Measurements from ENCODE around the gene C6orf47. TPM values are rescaled to one million over a fixed set of nuclear protein-coding genes. Genes with fewer than 3 reads are reported as not detected.
A peak's percentile ranks its signal among the peaks of the same experiment; 100 is the strongest.

C6orf47 gene
- total and polyA plus RNA-seq, 2 of the 13 experiments (the other 11 are each of a cell fraction or from before 2014, with no cell fraction given), result 1.7 to 18.1 TPM

DNA sequence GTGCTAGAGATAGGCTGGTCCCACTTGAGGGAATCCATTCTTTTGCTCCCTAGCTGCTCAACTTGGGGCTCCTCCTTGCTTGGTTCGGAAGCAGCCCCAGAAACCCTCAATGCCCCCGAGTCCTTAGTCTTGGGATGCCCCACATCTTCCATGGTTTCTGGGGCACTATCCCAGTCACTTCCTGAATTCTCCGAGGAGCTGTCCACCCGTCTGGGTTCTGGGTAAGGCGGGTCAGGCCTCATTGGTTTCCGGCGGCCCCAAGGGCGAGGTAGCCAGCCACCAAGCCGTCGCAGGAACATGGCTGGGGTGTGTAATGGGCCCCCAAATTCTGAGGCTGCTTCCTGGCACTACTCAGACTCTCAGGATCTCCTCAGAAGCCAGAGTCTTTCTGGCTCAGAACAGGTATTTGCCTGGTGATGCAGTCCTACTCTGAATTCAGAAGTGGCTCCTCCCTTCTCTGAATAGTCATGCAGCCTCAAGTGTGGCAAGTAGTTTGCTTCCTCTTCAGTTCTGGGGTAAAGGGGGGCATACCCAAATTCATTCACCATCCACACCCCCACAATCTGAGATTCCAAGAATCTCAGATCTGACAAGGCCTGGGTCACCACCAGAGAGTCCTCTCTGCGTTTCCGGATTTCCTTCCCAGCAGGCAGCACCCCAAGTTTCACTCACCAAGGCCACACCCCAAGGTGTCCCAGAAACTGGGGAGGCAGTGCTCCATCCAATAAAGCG lies 763 bp downstream of the C6orf47 start:
- POLR2A ChIA-PET, result interaction anchor here (0.6 to 7.4 kb wide), 23 partner anchors 6 to 286 kb away, joined by 3 to 438 read pairs (median 5); partner anchors contain the start of genes AIF1, APOM, BAG6 and CFB
- in situ Hi-C loops (cut with HindIII; ENCODE audit: extremely low pct_ligation_motif_present, low pct_unique_long_range_greater_than_20kb) (no loop called here), intact Hi-C loops (cut with micrococcal nuclease; ENCODE audit: unreplicated experiment) (loop anchor here (1.0 to 10.0 kb wide), 2 partner anchors 8 to 115 kb away; partner anchors contain the start of genes ATP6V1G2, BAG6, DDX39B and NFKBIL1)
- WGBS (ENCODE audit: low lambda C conversion rate), result 15% methylated on average over 7 of the region's 13 CpGs
- peak; percentile 23 for FAIRE-seq
- Histone ChIP-seq H3K27me3 (ENCODE audit: control insufficient read depth in 1 of 2, insufficient read depth in 2 of 2, low read length in 2 of 2) (no peaks in the 10 kb centered on the region; a peak in 2 of 5 replicates), H3K79me2 (ENCODE audit: insufficient read depth, low read length) (peaks cover 70% of the 10 kb centered on the region), H3K4me1 (ENCODE audit: insufficient read depth, low read length) (peaks cover 94% of the 10 kb centered on the region), H3K36me3 (replicated peaks in 1 of 2; ENCODE audit: control insufficient read depth in 1 of 2, insufficient read depth in 2 of 2, low read length in 2 of 2) (peaks cover 10 to 20% of the 10 kb centered on the region in 2 experiments), H3K9ac (ENCODE audit: insufficient read depth, low read depth, low read length) (peak overlapping the region; percentile 72), H3K27ac (ENCODE audit: extremely low read length, insufficient read depth, low read length) (peak overlapping the region; percentile 73), H3K4me2 (ENCODE audit: low read depth, low read length) (peak overlapping the region; percentile 100), H2AFZ (ENCODE audit: low read length) (no peak overlapping the region), H3K9me3 (ENCODE audit: low read length) (no peaks in the 10 kb centered on the region), H3K4me3 (replicated peaks in 1 of 3; ENCODE audit: insufficient read depth in 1 of 3, low read depth in 2 of 3, low read length in 3 of 3) (peak overlapping the region; percentile 56 to 78 (median 68)), H4K20me1 (ENCODE audit: insufficient read depth, low read length) (peaks cover 19% of the 10 kb centered on the region; the same call in 1 of the 2 replicates)
- peak; percentile 1; the same call in 1 of the 3 replicates for ATAC-seq
- DNase-seq (ENCODE audit: low spot score), result no peak
- CTCF ChIA-PET (ENCODE audit: low intra/inter-chr PET ratio, low total read pairs), result no interaction called here
- BruUV-seq (replicated peaks), result no TSS peak
- TF ChIP-seq SMARCE1 (IDR thresholded peaks at IDR 0.05; ENCODE audit: borderline replicate concordance) (no peak), ZNF34 (CRISPR knock-in tag; IDR thresholded peaks at IDR 0.05; ENCODE audit: borderline replicate concordance) (peak; percentile 57; the same call in 1 of the 2 replicates), ELF4 (CRISPR knock-in tag; IDR thresholded peaks at IDR 0.05; ENCODE audit: borderline replicate concordance) (0 out of 2 replicates have a peak, but pooled peaks have one; percentile 51), ZNF780A (CRISPR knock-in tag; IDR thresholded peaks at IDR 0.05) (0 out of 2 replicates have a peak, but pooled peaks have one; percentile 13), MEIS2 (CRISPR knock-in tag; IDR thresholded peaks at IDR 0.05) (peak; percentile 15; the same call in 1 of the 2 replicates)
- TF ChIP-seq, protein P1, sequence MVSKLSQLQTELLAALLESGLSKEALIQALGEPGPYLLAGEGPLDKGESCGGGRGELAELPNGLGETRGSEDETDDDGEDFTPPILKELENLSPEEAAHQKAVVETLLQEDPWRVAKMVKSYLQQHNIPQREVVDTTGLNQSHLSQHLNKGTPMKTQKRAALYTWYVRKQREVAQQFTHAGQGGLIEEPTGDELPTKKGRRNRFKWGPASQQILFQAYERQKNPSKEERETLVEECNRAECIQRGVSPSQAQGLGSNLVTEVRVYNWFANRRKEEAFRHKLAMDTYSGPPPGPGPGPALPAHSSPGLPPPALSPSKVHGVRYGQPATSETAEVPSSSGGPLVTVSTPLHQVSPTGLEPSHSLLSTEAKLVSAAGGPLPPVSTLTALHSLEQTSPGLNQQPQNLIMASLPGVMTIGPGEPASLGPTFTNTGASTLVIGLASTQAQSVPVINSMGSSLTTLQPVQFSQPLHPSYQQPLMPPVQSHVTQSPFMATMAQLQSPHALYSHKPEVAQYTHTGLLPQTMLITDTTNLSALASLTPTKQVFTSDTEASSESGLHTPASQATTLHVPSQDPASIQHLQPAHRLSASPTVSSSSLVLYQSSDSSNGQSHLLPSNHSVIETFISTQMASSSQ (IDR thresholded peaks at IDR 0.05; ENCODE audit: low read depth), result no peak
- TF ChIP-seq, protein P1 (CRISPR knock-in tag; IDR thresholded peaks at IDR 0.05; ENCODE audit: borderline replicate concordance), result 0 out of 2 replicates have a peak, but pooled peaks have one; percentile 32
- TF ChIP-seq, protein P2, sequence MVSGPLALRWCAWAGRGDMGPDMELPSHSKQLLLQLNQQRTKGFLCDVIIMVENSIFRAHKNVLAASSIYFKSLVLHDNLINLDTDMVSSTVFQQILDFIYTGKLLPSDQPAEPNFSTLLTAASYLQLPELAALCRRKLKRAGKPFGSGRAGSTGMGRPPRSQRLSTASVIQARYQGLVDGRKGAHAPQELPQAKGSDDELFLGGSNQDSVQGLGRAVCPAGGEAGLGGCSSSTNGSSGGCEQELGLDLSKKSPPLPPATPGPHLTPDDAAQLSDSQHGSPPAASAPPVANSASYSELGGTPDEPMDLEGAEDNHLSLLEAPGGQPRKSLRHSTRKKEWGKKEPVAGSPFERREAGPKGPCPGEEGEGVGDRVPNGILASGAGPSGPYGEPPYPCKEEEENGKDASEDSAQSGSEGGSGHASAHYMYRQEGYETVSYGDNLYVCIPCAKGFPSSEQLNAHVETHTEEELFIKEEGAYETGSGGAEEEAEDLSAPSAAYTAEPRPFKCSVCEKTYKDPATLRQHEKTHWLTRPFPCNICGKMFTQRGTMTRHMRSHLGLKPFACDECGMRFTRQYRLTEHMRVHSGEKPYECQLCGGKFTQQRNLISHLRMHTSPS (CRISPR knock-in tag; IDR thresholded peaks at IDR 0.05; ENCODE audit: low read depth), result no peak
- TF ChIP-seq, protein P3, sequence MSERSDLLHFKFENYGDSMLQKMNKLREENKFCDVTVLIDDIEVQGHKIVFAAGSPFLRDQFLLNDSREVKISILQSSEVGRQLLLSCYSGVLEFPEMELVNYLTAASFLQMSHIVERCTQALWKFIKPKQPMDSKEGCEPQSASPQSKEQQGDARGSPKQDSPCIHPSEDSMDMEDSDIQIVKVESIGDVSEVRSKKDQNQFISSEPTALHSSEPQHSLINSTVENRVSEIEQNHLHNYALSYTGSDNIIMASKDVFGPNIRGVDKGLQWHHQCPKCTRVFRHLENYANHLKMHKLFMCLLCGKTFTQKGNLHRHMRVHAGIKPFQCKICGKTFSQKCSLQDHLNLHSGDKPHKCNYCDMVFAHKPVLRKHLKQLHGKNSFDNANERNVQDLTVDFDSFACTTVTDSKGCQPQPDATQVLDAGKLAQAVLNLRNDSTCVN (CRISPR knock-in tag; IDR thresholded peaks at IDR 0.05; ENCODE audit: borderline replicate concordance), result peak; percentile 20; the same call in 1 of the 2 replicates

All from HepG2 (cell line).